Measurements from ENCODE around the gene FGF21. TPM values are rescaled to one million over a fixed set of nuclear protein-coding genes. Genes with fewer than 3 reads are reported as not detected.

Gene FGF21
- total RNA-seq, 5 donors from 2014 or later (not counting 1 experiment from before 2014, with no cell fraction given), result not detected

- peak in 28 of 35 experiments; percentile 21 to 73 (median 44) for DNase-seq
- 43% methylated on average over 26 of the region's 33 CpGs for WGBS (ENCODE audit: insufficient coverage)
- Mint-ChIP-seq H3K27me3 (peaks cover 5 to 15% of the 10 kb centered on the region in 2 donors), H3K36me3 (no peaks in the 10 kb centered on the region), H3K27ac (peak overlapping the region in 1 of 2 donors; percentile 39), H3K4me3 (no peak overlapping the region), H3K4me1 (peaks cover 16 to 25% (median 21%) of the 10 kb centered on the region in 3 donors), H3K9me3 (no peaks in the 10 kb centered on the region)
- Histone ChIP-seq H3K36me3 (ENCODE audit: control insufficient read depth in 2 of 2, extremely low read depth in 1 of 2, insufficient read depth in 1 of 2, low read length in 1 of 2) (no peaks in the 10 kb centered on the region), H3K27me3 (replicated peaks in 1 of 2; ENCODE audit: control insufficient read depth in 2 of 2, extremely low read depth in 1 of 2, insufficient read depth in 2 of 2, low read length in 1 of 2) (peaks cover 0 to 56% of the 10 kb centered on the region in 2 experiments), H3K4me1 (ENCODE audit: control insufficient read depth in 1 of 2, extremely low read depth in 1 of 2, insufficient read depth in 2 of 2, low read length in 2 of 2) (peaks cover 2 to 34% of the 10 kb centered on the region in 2 experiments), H3K9me3 (no peaks in the 10 kb centered on the region), H3K4me3 (ENCODE audit: control insufficient read depth in 1 of 2, extremely low read depth in 1 of 2, low read length in 1 of 2) (no peak overlapping the region), H3K27ac (ENCODE audit: low read length) (no peak overlapping the region)
- POLR2A ChIA-PET, result interaction anchor here in 1 of 2 donors (0.6 kb wide), 1 partner anchor 18 kb away, joined by 4 read pairs; no protein-coding TSS in a partner anchor
- peak; percentile 65 to 80 (median 74) for ATAC-seq (replicated peaks in 1 of 4)
- CTCF ChIA-PET, result no interaction called here
Measured at GRCh38 chr19:48745208-48745995, 9.9 kb upstream of the FGF21 start.

GRCh38 chr19:48746110-48746509 is 9.2 kb upstream of the FGF21 start:
- Histone ChIP-seq H3K27ac (ENCODE audit: low read length) (no peak overlapping the region), H3K4me1 (ENCODE audit: control insufficient read depth in 1 of 2, extremely low read depth in 1 of 2, insufficient read depth in 2 of 2, low read length in 2 of 2) (peaks cover 0 to 27% of the 10 kb centered on the region in 2 experiments), H3K36me3 (ENCODE audit: control insufficient read depth in 2 of 2, extremely low read depth in 1 of 2, insufficient read depth in 1 of 2, low read length in 1 of 2) (no peaks in the 10 kb centered on the region), H3K4me3 (ENCODE audit: control insufficient read depth in 1 of 2, extremely low read depth in 1 of 2, low read length in 1 of 2) (no peak overlapping the region), H3K9me3 (no peaks in the 10 kb centered on the region), H3K27me3 (replicated peaks in 1 of 2; ENCODE audit: control insufficient read depth in 2 of 2, extremely low read depth in 1 of 2, insufficient read depth in 2 of 2, low read length in 1 of 2) (peaks cover 0 to 56% of the 10 kb centered on the region in 2 experiments)
- 92% methylated on average over 8 of the region's 8 CpGs for WGBS (ENCODE audit: insufficient coverage)
- ATAC-seq (replicated peaks in 1 of 4), result no peak
- peaks cover 12 to 25% (median 20%) of the 10 kb centered on the region in 3 donors for H3K4me1 Mint-ChIP-seq
- DNase-seq, result no peak
- POLR2A ChIA-PET, result no interaction called here
- no peaks in the 10 kb centered on the region for H3K36me3 Mint-ChIP-seq
- CTCF ChIA-PET, result no interaction called here
- no peak overlapping the region for H3K27ac Mint-ChIP-seq
- peak overlapping the region in 1 of 3 donors; percentile 3 for H3K4me3 Mint-ChIP-seq
- peaks cover 8 to 16% of the 10 kb centered on the region in 2 donors for H3K27me3 Mint-ChIP-seq
- no peaks in the 10 kb centered on the region for H3K9me3 Mint-ChIP-seq

GRCh38 chr19:48746738-48747575 is 8.4 kb upstream of the FGF21 start, which contains the start of gene IZUMO1:
TSS of gene IZUMO1 (minus strand) at chr19:48746909. CDS start at chr19:48745859, 1,050 bp downstream.
- Mint-ChIP-seq H3K9me3 (no peaks in the 10 kb centered on the region), H3K27ac (no peak within 1 kb of the TSS), H3K36me3 (no peaks in the 10 kb centered on the region), H3K4me1 (peaks cover 9 to 21% (median 15%) of the 10 kb centered on the region in 3 donors), H3K4me3 (peak within 1 kb of the TSS in 1 of 3 donors; percentile 3), H3K27me3 (peaks cover 11 to 19% of the 10 kb centered on the region in 2 donors)
- Histone ChIP-seq H3K4me3 (ENCODE audit: control insufficient read depth in 1 of 2, extremely low read depth in 1 of 2, low read length in 1 of 2) (peak within 1 kb of the TSS; percentile 11 to 29), H3K36me3 (ENCODE audit: control insufficient read depth in 2 of 2, extremely low read depth in 1 of 2, insufficient read depth in 1 of 2, low read length in 1 of 2) (no peaks in the 10 kb centered on the region), H3K9me3 (no peaks in the 10 kb centered on the region), H3K27ac (ENCODE audit: low read length) (no peak within 1 kb of the TSS), H3K4me1 (ENCODE audit: control insufficient read depth in 1 of 2, extremely low read depth in 1 of 2, insufficient read depth in 2 of 2, low read length in 2 of 2) (peaks cover 0 to 22% of the 10 kb centered on the region in 2 experiments), H3K27me3 (replicated peaks in 1 of 2; ENCODE audit: control insufficient read depth in 2 of 2, extremely low read depth in 1 of 2, insufficient read depth in 2 of 2, low read length in 1 of 2) (peaks cover 0 to 53% of the 10 kb centered on the region in 2 experiments)
- 8% methylated on average over 8 of the region's 31 CpGs for WGBS (ENCODE audit: insufficient coverage)
- DNase-seq (peak in 28 of 35 experiments; percentile 22 to 70 (median 48)), ATAC-seq (replicated peaks in 1 of 4) (peak; percentile 70 to 82 (median 73))
- POLR2A ChIA-PET, result no interaction called here
- CTCF ChIA-PET, result interaction anchor here (0.5 to 1.1 kb wide), 2 partner anchors 90 to 396 kb away, joined by 4 to 10 read pairs; no protein-coding TSS in a partner anchor

GRCh38 chr19:48749571-48750198 is 5.6 kb upstream of the FGF21 start:
- H3K4me3 ChIP-seq (ENCODE audit: control insufficient read depth in 1 of 2, extremely low read depth in 1 of 2, low read length in 1 of 2), result no peak overlapping the region
- ChIA-PET CTCF (no interaction called here), POLR2A (no interaction called here)
- no peaks in the 10 kb centered on the region for H3K9me3 ChIP-seq
- ATAC-seq (replicated peaks in 1 of 4), result no peak
- Mint-ChIP-seq H3K4me3 (no peak overlapping the region), H3K9me3 (no peaks in the 10 kb centered on the region), H3K4me1 (peaks cover 21 to 33% (median 28%) of the 10 kb centered on the region in 3 donors), H3K36me3 (no peaks in the 10 kb centered on the region), H3K27ac (no peak overlapping the region), H3K27me3 (peaks cover 24 to 38% of the 10 kb centered on the region in 2 donors)
- H3K4me1 ChIP-seq (ENCODE audit: control insufficient read depth in 1 of 2, extremely low read depth in 1 of 2, insufficient read depth in 2 of 2, low read length in 2 of 2), result peaks cover 2 to 40% of the 10 kb centered on the region in 2 experiments
- 50% methylated on average over 3 of the region's 4 CpGs for WGBS (ENCODE audit: insufficient coverage)
- H3K27me3 ChIP-seq (replicated peaks in 1 of 2; ENCODE audit: control insufficient read depth in 2 of 2, extremely low read depth in 1 of 2, insufficient read depth in 2 of 2, low read length in 1 of 2), result peaks cover 0 to 68% of the 10 kb centered on the region in 2 experiments
- H3K36me3 ChIP-seq (ENCODE audit: control insufficient read depth in 2 of 2, extremely low read depth in 1 of 2, insufficient read depth in 1 of 2, low read length in 1 of 2), result no peaks in the 10 kb centered on the region
- no peak overlapping the region for H3K27ac ChIP-seq (ENCODE audit: low read length)
- no peak for DNase-seq

GRCh38 chr19:48750351-48750750 is 5.0 kb upstream of the FGF21 start:
- POLR2A ChIA-PET, result no interaction called here
- Mint-ChIP-seq H3K36me3 (no peaks in the 10 kb centered on the region), H3K4me3 (no peak overlapping the region), H3K9me3 (no peaks in the 10 kb centered on the region), H3K27ac (no peak overlapping the region), H3K27me3 (peaks cover 26 to 40% of the 10 kb centered on the region in 2 donors), H3K4me1 (peaks cover 21 to 28% (median 25%) of the 10 kb centered on the region in 3 donors)
- CTCF ChIA-PET, result no interaction called here
- Histone ChIP-seq H3K9me3 (no peaks in the 10 kb centered on the region), H3K27me3 (replicated peaks in 1 of 2; ENCODE audit: control insufficient read depth in 2 of 2, extremely low read depth in 1 of 2, insufficient read depth in 2 of 2, low read length in 1 of 2) (peaks cover 0 to 68% of the 10 kb centered on the region in 2 experiments), H3K4me3 (ENCODE audit: control insufficient read depth in 1 of 2, extremely low read depth in 1 of 2, low read length in 1 of 2) (no peak overlapping the region), H3K4me1 (ENCODE audit: control insufficient read depth in 1 of 2, extremely low read depth in 1 of 2, insufficient read depth in 2 of 2, low read length in 2 of 2) (peaks cover 2 to 34% of the 10 kb centered on the region in 2 experiments), H3K36me3 (ENCODE audit: control insufficient read depth in 2 of 2, extremely low read depth in 1 of 2, insufficient read depth in 1 of 2, low read length in 1 of 2) (no peaks in the 10 kb centered on the region), H3K27ac (ENCODE audit: low read length) (no peak overlapping the region)
- DNase-seq, result no peak
- no peak for ATAC-seq (replicated peaks in 1 of 4)
- 94% methylated on average over 30 of the region's 31 CpGs for WGBS (ENCODE audit: insufficient coverage)

All from T-cell (primary cell).